ENCODE data around the gene SLC22A23. TPM values are rescaled to one million over a fixed set of nuclear protein-coding genes. Genes with fewer than 3 reads are reported as not detected.

SLC22A23 gene
- total RNA-seq, 2 donors from 2014 or later = 11.1 to 13.3 TPM

DNA sequence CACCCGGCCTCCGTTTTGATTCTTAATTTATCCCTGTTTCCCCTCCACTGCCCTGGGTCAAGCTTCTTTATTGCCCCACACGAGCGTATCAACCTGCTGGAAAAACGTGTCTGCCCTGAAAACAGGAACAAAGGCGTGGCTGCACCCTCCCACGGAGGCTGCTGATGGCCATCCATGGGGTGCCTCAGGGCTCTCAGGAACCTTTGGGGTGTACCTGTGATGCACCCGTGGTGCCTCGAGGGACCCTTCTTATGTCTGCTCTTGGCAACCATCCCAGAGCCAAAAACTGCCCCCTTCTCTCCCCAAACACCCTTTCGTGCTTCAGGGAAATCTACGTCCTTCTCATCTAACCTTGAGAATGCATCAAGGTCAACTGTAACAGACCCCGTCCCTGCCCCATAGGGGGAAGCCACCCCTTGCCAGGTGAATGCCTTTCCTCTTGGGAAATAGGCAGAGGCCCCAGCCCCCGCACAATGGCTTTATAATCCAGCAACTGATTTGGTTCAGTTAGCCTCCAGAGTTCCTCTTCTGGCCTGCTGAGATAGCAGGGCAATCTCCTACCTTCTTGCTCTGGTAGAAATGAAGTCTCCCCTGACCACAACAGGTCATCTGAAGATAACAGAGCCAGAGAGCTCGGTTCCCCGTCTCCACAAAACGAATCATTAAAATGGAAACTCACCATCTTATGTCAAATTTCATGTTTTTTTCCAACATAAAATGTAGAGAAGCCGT, 168.7 kb downstream of the SLC22A23 start:
- no peaks in the 10 kb centered on the region for H3K9me3 ChIP-seq (ENCODE audit: control insufficient read depth, low read length)
- H3K36me3 Mint-ChIP-seq (ENCODE audit: low read depth) = peaks cover 7% of the 10 kb centered on the region
- no peaks in the 10 kb centered on the region for H3K36me3 ChIP-seq (ENCODE audit: control insufficient read depth, insufficient read depth, low read length)
- no peak overlapping the region for H3K4me3 ChIP-seq (ENCODE audit: low read length)
- no peak overlapping the region for H3K27ac Mint-ChIP-seq
- TF ChIP-seq CTCF (conservative IDR thresholded peaks at IDR 0.05) = no peak
- H3K4me1 ChIP-seq (ENCODE audit: control insufficient read depth, insufficient read depth, low read length) = no peaks in the 10 kb centered on the region
- H3K9ac ChIP-seq (ENCODE audit: extremely low read depth, low read length, poor library complexity, severe bottlenecking) = no peak overlapping the region
- no peaks in the 10 kb centered on the region for H3K27me3 Mint-ChIP-seq (ENCODE audit: insufficient read depth)
- H3K4me1 Mint-ChIP-seq = no peaks in the 10 kb centered on the region
- 92 to 94% methylated on average over 11 to 17 of the region's 17 CpGs for WGBS, 2 experiments (ENCODE audit: insufficient coverage in 1 of 2, insufficient read length in 1 of 2)
- H3K4me3 Mint-ChIP-seq = no peak overlapping the region
- peak; percentile 23 for DNase-seq
- H3K27ac ChIP-seq (ENCODE audit: low read depth, low read length) = no peak overlapping the region
- H3K27me3 ChIP-seq (ENCODE audit: control insufficient read depth, insufficient read depth, low read length, poor library complexity, severe bottlenecking) = no peaks in the 10 kb centered on the region
- no peaks in the 10 kb centered on the region for H3K9me3 Mint-ChIP-seq

GRCh38 chr6:3287308-3287707, 169.5 kb downstream of the SLC22A23 start:
- TF ChIP-seq CTCF (conservative IDR thresholded peaks at IDR 0.05) = no peak
- Mint-ChIP-seq H3K27me3 (ENCODE audit: insufficient read depth) (no peaks in the 10 kb centered on the region), H3K36me3 (ENCODE audit: low read depth) (peaks cover 14% of the 10 kb centered on the region), H3K4me1 (no peaks in the 10 kb centered on the region), H3K9me3 (no peaks in the 10 kb centered on the region), H3K27ac (no peak overlapping the region), H3K4me3 (no peak overlapping the region)
- WGBS, 2 experiments (ENCODE audit: insufficient coverage in 1 of 2, insufficient read length in 1 of 2) = 83 to 98% methylated on average over 6 to 9 of the region's 9 CpGs
- H3K9me3 ChIP-seq (ENCODE audit: control insufficient read depth, low read length) = no peaks in the 10 kb centered on the region
- H3K9ac ChIP-seq (ENCODE audit: extremely low read depth, low read length, poor library complexity, severe bottlenecking) = no peak overlapping the region
- no peaks in the 10 kb centered on the region for H3K27me3 ChIP-seq (ENCODE audit: control insufficient read depth, insufficient read depth, low read length, poor library complexity, severe bottlenecking)
- H3K4me1 ChIP-seq (ENCODE audit: control insufficient read depth, insufficient read depth, low read length) = peaks cover 1% of the 10 kb centered on the region
- peak; percentile 18 for DNase-seq
- H3K36me3 ChIP-seq (ENCODE audit: control insufficient read depth, insufficient read depth, low read length) = no peaks in the 10 kb centered on the region
- H3K4me3 ChIP-seq (ENCODE audit: low read length) = no peak overlapping the region
- no peak overlapping the region for H3K27ac ChIP-seq (ENCODE audit: low read depth, low read length)

DNA sequence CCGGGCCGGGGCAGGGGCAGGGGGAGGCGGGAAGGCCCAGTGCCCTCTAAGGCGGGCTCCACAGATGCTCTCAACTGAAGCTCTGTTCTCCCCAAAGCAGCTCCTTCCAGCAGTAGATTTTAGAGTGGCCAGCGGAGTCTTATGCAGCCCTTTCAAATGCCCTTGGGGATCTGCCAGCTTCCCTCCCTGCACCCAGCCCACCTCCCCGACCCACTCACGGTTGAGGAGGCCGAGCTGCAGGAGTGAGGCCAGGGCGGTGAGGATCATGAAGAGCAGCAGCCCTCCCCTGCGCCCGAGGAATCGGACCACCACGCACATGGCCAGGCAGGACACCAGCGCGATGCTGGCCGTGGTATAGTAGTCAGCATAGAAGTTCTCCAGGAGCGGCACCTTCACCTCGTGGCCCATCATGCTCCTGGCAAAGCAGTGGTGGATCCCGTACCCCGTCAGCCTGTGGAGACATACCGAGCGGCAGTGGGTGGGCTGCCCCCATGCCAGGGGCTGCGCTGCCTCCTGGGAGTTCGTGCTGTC, 170.1 kb downstream of the SLC22A23 start:
- Histone ChIP-seq H3K9ac (ENCODE audit: extremely low read depth, low read length, poor library complexity, severe bottlenecking) (no peak overlapping the region), H3K27ac (ENCODE audit: low read depth, low read length) (no peak overlapping the region), H3K4me3 (ENCODE audit: low read length) (no peak overlapping the region), H3K9me3 (ENCODE audit: control insufficient read depth, low read length) (no peaks in the 10 kb centered on the region), H3K4me1 (ENCODE audit: control insufficient read depth, insufficient read depth, low read length) (peaks cover 6% of the 10 kb centered on the region), H3K27me3 (ENCODE audit: control insufficient read depth, insufficient read depth, low read length, poor library complexity, severe bottlenecking) (no peaks in the 10 kb centered on the region), H3K36me3 (ENCODE audit: control insufficient read depth, insufficient read depth, low read length) (no peaks in the 10 kb centered on the region)
- H3K4me3 Mint-ChIP-seq = no peak overlapping the region
- WGBS, 2 experiments (ENCODE audit: insufficient coverage in 1 of 2, insufficient read length in 1 of 2) = 96 to 98% methylated on average over 21 to 24 of the region's 24 CpGs
- H3K36me3 Mint-ChIP-seq (ENCODE audit: low read depth) = peaks cover 14% of the 10 kb centered on the region
- no peak overlapping the region for H3K27ac Mint-ChIP-seq
- DNase-seq = peak; percentile 27
- H3K9me3 Mint-ChIP-seq = no peaks in the 10 kb centered on the region
- peaks cover 6% of the 10 kb centered on the region for H3K4me1 Mint-ChIP-seq
- TF ChIP-seq CTCF (conservative IDR thresholded peaks at IDR 0.05) = no peak
- no peaks in the 10 kb centered on the region for H3K27me3 Mint-ChIP-seq (ENCODE audit: insufficient read depth)
